ENCODE results near the gene BRCA2. TPM values are rescaled to one million over a fixed set of nuclear protein-coding genes. Genes with fewer than 3 reads are reported as not detected.

The BRCA2 gene
- total RNA-seq, 1 donor from 2014 or later, result 0.87 TPM

GRCh38 chr13:32415019-32415418, 99.7 kb downstream of the BRCA2 start:
- intact Hi-C loops (cut with DNase I), result no loop called here
- DNase-seq (ENCODE audit: missing footprints) (peak; percentile 34), ATAC-seq (no peak)

DNA sequence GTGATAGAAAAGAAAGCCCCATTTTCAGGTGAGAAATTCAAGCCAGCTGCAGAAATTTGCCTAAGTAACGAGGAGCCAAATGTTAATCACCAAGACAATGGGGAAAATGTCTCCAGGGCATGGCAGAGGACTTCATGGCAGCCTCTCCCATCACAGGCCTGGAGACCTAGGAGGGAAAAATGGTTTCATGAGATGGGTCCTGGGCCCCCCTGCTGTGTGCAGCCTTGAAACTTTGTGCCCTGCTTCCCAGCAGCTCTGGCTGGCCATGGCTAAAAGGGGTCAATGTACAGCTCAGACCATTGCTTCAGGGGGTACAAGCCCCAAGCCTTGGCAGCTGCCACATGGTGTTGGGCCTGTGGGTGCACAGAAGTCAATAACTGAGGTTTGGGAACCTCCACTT, 102.7 kb downstream of the BRCA2 start:
- ATAC-seq (no peak), DNase-seq (ENCODE audit: missing footprints) (no peak)
- intact Hi-C loops (cut with DNase I), result no loop called here

DNA sequence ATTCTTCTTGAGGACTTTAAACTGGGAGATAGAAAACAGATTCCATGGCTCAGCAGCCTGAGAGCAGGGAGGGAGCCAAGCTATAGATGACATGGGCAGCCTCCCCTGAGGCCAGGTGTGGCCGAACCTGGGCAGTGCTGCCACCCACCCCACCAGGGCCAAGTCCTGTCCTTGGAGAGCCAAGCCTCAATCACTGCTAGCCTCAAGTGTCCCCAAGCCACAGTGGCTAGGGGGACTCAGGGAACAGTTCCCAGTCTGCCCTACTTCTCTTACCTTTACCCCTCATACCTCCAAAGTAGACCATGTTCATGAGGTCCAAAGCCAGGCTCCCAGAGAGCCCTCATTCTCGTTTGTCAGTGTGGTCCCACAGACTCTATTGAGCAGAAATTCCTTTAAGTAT, 104.6 kb downstream of the BRCA2 start:
- intact Hi-C loops (cut with DNase I), result no loop called here
- DNase-seq (ENCODE audit: missing footprints), result no peak
- no peak for ATAC-seq

GRCh38 chr13:32423592-32423991, 108.3 kb downstream of the BRCA2 start:
- no peak for ATAC-seq
- no peak for DNase-seq (ENCODE audit: missing footprints)
- intact Hi-C loops (cut with DNase I), result no loop called here

- intact Hi-C loops (cut with DNase I), result loop anchor here (5.0 kb wide), 2 partner anchors 112 to 113 kb away; partner anchors contain the start of gene N4BP2L2
- ATAC-seq (no peak), DNase-seq (ENCODE audit: missing footprints) (no peak)
Measured at GRCh38 chr13:32425158-32425557, 109.8 kb downstream of the BRCA2 start.

DNA sequence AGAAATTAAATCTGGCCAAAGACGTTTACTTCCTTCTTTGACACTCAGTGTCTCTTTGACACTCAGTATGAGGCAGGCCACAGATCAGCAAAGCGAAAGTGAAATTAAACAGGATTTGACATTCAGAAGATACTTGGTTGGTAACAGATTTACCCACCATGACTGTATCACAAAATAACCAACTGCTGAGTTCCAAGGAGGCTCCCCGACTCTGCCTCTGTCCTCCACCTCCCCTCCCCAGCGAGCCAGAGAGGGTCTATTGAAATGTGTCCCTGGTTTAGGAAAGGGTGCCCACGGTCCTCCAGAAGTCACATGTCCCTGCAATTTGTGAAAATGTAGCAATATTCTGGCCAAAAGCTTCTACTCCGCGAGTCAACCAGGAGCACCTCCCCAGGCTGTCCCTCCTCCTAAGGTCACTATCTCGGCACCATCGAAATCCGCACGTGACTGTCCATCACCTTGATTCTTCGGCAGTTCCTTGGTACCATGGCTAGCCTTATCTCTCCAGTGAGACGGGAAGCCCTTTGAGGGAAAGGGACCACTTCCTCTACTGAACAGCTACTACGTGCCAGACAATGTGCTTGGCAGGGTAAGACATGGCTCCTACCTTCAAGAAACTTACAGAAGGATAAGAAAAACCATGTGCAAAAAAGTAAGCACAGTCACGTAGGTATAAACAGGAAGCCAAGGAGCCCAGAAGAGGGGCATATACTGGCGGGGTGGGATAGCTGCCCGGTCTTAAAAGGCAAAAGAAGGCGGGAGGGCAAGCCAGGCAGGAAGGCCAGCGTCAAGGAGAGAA, 111.1 kb downstream of the BRCA2 start:
- ATAC-seq, result peak; percentile 24
- intact Hi-C loops (cut with DNase I), result loop anchor here (5.0 kb wide), 2 partner anchors 111 to 114 kb away; partner anchors contain the start of gene N4BP2L2
- peak; percentile 53 for DNase-seq (ENCODE audit: missing footprints)

DNA sequence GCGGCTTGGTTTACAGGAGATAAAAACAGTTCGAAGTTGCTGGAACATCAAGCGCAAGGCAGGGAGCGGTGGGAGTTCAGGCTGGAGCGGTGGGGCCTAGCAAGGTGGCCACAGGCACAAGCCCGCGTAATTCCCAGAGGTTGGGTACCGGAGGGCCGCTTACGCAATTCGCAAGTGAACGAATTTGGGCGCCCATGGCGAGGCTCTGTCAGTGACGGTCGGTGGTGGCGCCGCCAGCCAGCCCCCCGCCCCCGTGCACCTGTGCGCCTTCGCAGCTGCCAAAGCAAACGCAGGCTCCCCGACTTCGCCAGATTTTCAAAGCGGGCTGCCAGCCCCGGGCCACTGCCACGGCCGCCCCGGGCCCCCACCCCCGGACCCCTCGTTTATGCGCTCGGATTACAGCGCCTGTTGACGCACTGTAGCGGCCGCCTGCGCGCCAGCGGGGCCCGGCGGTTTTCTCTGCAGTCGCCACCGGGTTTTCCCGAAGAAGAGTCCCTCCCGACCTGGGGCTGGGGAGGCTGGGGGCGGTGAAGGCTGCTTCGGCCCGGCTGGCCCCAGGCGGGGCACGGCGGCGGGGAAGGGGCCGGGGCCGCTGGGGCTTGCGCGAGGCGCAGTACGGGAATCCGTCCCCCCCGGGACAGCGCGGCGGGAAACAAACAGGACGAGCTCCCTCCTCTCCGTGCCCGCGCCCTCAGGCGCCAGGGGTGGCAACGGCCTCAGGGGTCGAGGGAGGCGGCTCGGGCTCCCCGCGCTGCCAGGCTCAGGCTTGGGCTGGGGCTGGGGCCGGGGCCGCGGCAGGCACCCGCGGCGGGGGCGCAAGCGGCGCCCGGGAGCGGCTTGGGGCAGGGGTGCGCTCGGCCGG, 111.9 kb downstream of the BRCA2 start:
- DNase-seq (ENCODE audit: missing footprints), result peak; percentile 72
- intact Hi-C loops (cut with DNase I), result loop anchor here (5.0 kb wide), 2 partner anchors 110 to 115 kb away; partner anchors contain the start of gene N4BP2L2
- ATAC-seq, result peak; percentile 32

DNA sequence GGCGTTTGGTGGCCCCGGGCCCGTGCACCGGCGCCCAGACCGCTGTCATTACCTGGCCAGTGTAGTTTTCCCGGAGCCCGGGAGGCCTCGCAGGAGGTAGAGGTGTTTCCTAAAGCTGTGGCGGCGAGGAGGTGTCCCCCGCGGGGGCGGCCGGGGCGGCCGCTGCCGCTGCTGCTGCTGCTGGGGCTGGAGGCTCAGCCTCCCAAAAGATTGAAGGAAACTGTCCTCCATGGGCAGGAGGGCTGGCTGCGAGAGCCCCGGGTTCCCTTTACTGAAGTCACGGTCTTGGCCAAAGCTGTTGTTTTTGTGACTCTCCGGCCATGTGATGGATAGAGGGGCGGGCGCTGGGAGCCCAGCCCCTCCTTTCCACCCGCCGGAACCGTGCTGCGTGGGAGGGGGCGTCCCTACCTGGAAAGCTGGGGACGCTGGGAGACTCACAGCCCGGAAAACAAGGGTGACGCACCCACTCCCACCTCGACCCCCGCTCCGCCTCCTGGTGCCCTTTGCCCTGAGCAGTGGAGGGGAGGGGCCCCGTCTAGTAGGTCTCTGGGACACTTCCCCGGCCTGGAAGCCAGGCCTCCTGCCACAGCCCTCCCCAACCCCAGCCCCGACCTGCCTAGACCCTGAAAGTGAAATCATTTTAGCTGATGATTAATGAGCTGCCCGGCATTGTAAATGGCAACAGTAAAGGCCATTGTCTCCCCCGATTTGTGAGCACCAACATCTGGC, 112.7 kb downstream of the BRCA2 start, which contains the start of gene N4BP2L1:
Gene N4BP2L1, minus strand, starts transcription at position 279 of the 729 bp plus-strand sequence. Its CDS starts 48 bp downstream, at position 231.
- DNase-seq (ENCODE audit: missing footprints) (peak; percentile 82), ATAC-seq (peak; percentile 77)
- intact Hi-C loops (cut with DNase I), result loop anchor here (5.0 kb wide), 2 partner anchors 109 to 116 kb away; partner anchors contain the start of gene N4BP2L2

GRCh38 chr13:32428581-32429432, 113.5 kb downstream of the BRCA2 start:
- intact Hi-C loops (cut with DNase I), result loop anchor here (5.0 kb wide), 2 partner anchors 108 to 117 kb away; partner anchors contain the start of gene N4BP2L2
- DNase-seq (ENCODE audit: missing footprints) (no peak), ATAC-seq (no peak)

DNA sequence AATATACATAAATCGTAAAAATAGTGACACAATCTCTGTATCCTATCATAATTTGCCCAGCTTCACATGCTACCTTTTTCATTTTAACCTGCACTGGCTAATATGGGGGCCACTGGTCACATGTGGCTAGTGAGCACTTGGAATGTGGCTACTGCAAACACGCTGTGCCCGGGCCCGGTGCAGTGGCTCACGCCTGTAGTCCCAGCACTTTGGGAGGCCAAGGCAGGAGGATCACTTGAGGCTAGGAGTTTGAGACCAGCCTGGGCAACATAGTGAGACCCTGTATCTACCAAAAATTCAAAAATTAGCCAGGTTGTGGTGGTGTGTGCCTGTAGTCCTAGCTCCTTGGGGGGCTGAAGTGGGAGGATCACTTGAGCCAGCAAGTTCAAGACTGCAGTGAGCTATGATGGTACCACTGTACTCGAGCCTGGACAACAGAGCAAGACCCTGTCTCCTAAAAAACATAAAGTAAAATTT, 114.2 kb downstream of the BRCA2 start:
- intact Hi-C loops (cut with DNase I), result loop anchor here (5.0 kb wide), 2 partner anchors 108 to 117 kb away; partner anchors contain the start of gene N4BP2L2
- ATAC-seq (no peak), DNase-seq (ENCODE audit: missing footprints) (no peak)

GRCh38 chr13:32430018-32430747, 114.9 kb downstream of the BRCA2 start:
- intact Hi-C loops (cut with DNase I), result no loop called here
- DNase-seq (ENCODE audit: missing footprints) (no peak), ATAC-seq (no peak)

GRCh38 chr13:32431361-32431760, 116.1 kb downstream of the BRCA2 start:
- ATAC-seq (no peak), DNase-seq (ENCODE audit: missing footprints) (no peak)
- intact Hi-C loops (cut with DNase I), result no loop called here

DNA sequence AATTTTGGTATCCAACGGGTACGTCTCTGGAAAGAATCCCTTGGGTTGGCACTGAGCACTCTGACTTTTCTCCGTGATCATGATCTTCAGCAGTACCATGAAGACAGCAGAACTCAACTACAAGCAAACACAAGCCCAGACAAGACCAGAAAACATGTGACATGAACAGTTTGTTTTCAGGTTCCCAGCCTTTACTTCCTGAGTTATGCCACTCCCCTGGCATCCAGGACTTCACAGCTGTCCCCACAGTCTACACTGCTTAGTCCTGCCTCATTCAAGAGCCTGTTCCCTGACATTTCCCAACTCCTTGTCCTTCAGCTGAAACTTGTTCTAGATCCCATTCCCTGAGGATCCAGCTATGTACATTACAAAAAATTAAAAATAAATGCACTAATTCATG, 117.5 kb downstream of the BRCA2 start:
- DNase-seq (ENCODE audit: missing footprints) (no peak), ATAC-seq (no peak)
- intact Hi-C loops (cut with DNase I), result no loop called here

GRCh38 chr13:32438871-32439270, 123.6 kb downstream of the BRCA2 start:
- intact Hi-C loops (cut with DNase I), result no loop called here
- DNase-seq (ENCODE audit: missing footprints), result no peak
- ATAC-seq, result no peak

GRCh38 chr13:32443111-32443510, 127.8 kb downstream of the BRCA2 start:
- no peak for ATAC-seq
- intact Hi-C loops (cut with DNase I), result no loop called here

DNA sequence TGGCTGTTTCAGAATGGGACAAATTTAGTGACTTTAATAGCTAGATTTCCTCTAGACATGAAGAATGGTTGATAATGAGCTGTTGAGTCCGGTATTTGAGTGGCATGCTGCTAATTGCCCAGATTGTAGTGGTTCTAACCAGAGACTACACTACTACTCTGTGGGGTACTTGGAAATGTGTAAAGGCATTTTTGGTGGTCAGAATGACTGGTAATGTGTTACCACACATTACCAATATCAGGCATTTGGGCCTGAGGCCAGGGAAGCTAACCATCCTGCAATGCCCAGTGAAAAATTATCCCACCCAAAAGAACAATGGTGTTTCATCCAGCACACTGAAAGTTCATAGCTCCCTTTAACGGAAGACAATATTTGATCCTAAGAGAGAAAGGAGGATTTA, 130.2 kb downstream of the BRCA2 start:
- no peak for DNase-seq (ENCODE audit: missing footprints)
- no peak for ATAC-seq
- intact Hi-C loops (cut with DNase I), result no loop called here

More at GRCh38 chr13:32443111-32443510, 127.8 kb downstream of the BRCA2 start:
- no peak for DNase-seq (ENCODE audit: missing footprints)

- ATAC-seq (no peak), DNase-seq (ENCODE audit: missing footprints) (no peak)
- intact Hi-C loops (cut with DNase I), result no loop called here
Measured at GRCh38 chr13:32446220-32446619, 130.9 kb downstream of the BRCA2 start.

All from Right ventricle myocardium inferior (tissue), 1 donor.